ENCODE results near the gene PSMA1.

PSMA1 gene

DNA sequence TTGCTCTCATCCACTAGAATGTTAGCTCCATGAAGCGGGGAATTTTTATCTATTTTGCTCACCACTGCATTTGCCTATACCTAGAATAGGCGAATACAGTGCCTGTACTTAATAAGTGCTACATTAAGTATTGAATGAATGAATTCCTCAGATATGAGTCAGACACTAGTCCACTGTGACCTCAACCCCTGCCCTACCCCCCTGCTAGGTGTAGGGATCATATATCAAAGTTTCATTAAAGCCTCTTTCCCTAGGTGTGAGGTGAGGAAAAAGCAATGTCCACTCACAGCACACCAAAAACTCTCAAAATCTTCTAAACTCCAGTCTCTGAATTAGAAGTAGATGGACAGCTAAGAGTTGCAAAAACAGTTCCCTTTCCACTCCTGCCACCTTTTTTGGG lies 9.8 kb upstream of the PSMA1 start:
- no peak for DNase-seq (ENCODE audit: low read depth in 2 of 2)

DNA sequence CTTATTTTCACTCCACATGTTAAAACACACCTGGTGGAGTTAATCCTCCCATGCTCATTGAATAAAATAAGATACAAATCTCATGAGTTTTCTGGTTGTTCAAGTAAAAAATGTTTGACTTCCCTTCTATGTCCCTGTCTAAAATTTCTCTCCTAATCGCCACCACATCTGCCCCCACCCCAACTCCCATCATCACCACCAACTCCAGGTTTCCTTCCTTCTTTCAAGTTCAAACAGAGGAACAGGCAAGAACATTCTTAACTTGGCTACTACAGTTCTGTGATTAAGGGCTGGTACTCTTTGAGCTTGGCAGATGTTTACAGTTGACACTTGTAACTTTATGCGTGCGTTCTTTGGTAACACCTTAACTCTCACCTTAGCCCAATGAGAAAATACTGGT lies 9.1 kb upstream of the PSMA1 start:
- no peak for DNase-seq (ENCODE audit: low read depth in 2 of 2)

- no peak for DNase-seq (ENCODE audit: low read depth in 2 of 2)
These were observed 2.6 kb upstream of the PSMA1 start for GRCh38 chr11:14522801-14523200.

DNA sequence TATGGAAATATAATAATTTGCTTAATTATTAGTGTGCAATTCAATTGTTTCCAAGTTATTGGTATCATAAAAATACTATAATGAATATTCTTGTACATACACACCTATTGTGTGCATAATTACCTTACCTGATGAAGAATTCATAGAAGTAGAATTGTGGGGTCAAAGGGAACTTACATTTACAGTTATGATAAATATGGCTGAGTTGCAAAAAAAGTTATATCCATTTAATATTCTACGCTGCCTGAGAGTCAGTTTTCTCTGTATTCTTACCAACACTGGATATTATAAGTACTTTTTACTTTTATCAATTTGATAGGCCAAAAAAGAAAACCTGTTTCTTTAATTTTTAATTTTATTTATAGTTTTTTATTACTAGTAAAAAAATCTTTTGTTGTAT lies 2.1 kb upstream of the PSMA1 start:
- DNase-seq (ENCODE audit: low read depth in 2 of 2), result no peak

- DNase-seq (ENCODE audit: low read depth in 2 of 2), result no peak
These were observed 563 bp upstream of the PSMA1 start for GRCh38 chr11:14520747-14521151.

GRCh38 chr11:14519597-14519916 lies 629 bp downstream of the PSMA1 start:
- DNase-seq (ENCODE audit: low read depth in 2 of 2), result no peak

DNA sequence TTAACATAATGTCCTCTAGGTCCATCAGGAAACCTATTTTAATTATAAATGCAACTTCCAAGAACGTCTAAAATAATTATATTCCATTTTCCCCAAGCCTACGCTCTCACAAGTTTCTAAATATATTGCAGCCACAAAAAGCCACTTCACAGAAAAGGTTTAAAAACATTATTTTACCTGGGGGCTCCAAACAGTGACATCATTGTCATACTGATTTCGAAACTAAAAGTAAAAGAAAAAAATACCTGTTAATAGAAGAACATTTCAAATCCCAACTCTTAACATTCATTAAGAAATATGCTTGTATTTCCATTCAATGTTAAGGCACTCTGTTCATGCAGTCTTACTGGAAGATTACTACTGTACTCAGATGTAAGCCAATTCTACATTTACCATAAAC lies 1.4 kb downstream of the PSMA1 start:
- DNase-seq (ENCODE audit: low read depth in 2 of 2), result no peak

DNA sequence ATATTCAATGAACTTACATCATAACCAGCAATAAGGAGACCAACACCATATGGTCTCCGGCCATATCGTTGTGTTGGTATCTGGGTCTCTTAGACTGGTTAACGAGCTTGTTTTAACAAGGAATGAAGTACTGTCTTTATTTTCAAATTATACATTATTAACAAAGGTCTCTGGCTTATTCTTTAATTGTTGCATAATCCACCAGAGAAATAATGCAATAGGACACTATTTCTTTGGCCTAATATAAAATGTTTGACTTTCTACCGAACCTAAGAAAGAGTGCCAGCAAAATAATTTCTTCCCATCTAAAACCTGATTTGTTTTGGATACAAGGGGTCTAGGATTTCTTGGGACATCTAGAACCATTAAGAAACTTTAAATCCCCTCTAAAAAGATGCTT lies 6.4 kb downstream of the PSMA1 start:
- DNase-seq (ENCODE audit: low read depth in 2 of 2), result no peak

- no peak for DNase-seq (ENCODE audit: low read depth in 2 of 2)
These were observed 13.7 kb downstream of the PSMA1 start for GRCh38 chr11:14506532-14506931.

GRCh38 chr11:14503023-14503422 lies 17.2 kb downstream of the PSMA1 start:
- DNase-seq (ENCODE audit: low read depth in 2 of 2), result no peak

- no peak for DNase-seq (ENCODE audit: low read depth in 2 of 2)
These were observed 18.1 kb downstream of the PSMA1 start for GRCh38 chr11:14502039-14502438.

- DNase-seq (ENCODE audit: low read depth in 2 of 2), result peak in 1 of 2 donors; percentile 14
These were observed 20.0 kb downstream of the PSMA1 start for GRCh38 chr11:14500181-14500651.

DNA sequence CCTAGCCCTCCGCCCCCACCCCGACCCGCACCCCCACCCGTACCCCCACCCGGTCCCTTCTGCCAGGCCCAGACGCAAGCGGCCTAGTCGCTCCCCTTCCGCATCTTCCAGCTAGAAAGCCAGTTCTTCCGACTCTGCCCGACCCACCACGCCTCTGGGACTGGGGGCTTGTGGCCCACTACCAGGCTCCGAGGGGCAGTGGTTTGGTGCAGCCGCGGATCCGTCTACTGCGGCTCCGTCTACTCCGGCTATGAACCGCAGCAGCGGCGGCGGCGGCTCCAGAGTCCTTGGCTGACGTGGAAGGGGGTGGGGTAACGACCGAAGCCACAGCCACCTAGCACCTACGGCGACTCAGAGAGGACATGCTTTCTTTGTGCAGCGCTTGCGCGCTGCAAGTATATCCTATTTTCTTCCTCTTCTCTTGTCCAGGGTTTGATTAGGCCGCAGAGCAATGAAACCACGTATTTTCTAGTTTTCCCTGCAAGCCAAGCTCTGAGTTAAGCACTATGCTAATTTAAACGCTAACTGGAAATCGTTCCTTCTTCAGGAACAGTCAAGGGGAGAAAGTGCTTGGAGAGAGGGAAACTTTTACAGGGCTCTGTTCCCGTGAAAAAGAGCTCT lies 20.5 kb downstream of the PSMA1 start, which contains the start of gene COPB1:
Gene COPB1 (minus strand): TSS at position 252 of the 621 bp plus-strand sequence. CDS start 883 bp downstream, outside the sequence.
- DNase-seq (ENCODE audit: low read depth in 2 of 2), result peak; percentile 74 to 85

- peak in 1 of 2 donors; percentile 17 for DNase-seq (ENCODE audit: low read depth in 2 of 2)
These were observed 21.0 kb downstream of the PSMA1 start for GRCh38 chr11:14499178-14499559.

- DNase-seq (ENCODE audit: low read depth in 2 of 2), result no peak
These were observed 39.5 kb downstream of the PSMA1 start for GRCh38 chr11:14480716-14481115.

GRCh38 chr11:14471127-14471526 lies 49.1 kb downstream of the PSMA1 start:
- no peak for DNase-seq (ENCODE audit: low read depth in 2 of 2)

- no peak for DNase-seq (ENCODE audit: low read depth in 2 of 2)
These were observed 56.6 kb downstream of the PSMA1 start for GRCh38 chr11:14463623-14464022.

DNA sequence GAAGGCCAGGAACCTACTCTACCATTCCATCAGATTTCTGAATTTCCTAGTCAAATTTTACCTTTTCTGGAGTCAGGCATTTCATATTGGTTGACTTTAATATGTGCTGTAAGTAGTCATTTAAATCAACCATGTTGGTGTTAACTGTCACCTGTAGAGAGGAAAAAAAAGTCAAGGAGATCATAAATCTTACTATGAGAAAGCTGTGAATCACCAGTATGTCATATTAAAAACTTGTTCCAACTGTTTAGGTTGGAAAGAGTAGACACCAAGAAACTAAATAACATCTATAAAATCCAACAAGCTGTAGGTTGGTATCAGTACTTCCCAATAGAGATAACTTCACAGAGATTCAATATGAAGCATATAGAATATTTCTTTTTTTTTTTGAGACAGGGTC lies 60.0 kb downstream of the PSMA1 start:
- no peak for DNase-seq (ENCODE audit: low read depth in 2 of 2)

DNA sequence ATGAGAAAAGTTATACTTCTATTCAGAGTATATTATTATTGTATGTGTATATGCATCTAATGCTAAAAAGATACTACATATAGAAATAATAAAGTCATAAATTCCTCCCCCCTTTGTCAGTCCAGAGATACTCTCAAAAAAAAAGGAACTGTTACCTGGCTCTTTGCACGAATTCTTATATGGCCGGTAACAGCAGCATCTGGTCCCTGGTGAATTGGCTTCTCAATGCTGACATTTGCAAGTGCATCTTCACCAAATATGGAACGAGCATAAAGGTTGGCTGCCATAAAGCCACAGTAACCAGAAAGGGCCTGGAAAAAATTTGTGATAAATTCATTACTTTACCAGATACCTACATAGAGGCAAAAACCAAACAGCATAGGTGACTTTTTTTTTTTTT lies 61.8 kb downstream of the PSMA1 start:
- no peak for DNase-seq (ENCODE audit: low read depth in 2 of 2)

DNA sequence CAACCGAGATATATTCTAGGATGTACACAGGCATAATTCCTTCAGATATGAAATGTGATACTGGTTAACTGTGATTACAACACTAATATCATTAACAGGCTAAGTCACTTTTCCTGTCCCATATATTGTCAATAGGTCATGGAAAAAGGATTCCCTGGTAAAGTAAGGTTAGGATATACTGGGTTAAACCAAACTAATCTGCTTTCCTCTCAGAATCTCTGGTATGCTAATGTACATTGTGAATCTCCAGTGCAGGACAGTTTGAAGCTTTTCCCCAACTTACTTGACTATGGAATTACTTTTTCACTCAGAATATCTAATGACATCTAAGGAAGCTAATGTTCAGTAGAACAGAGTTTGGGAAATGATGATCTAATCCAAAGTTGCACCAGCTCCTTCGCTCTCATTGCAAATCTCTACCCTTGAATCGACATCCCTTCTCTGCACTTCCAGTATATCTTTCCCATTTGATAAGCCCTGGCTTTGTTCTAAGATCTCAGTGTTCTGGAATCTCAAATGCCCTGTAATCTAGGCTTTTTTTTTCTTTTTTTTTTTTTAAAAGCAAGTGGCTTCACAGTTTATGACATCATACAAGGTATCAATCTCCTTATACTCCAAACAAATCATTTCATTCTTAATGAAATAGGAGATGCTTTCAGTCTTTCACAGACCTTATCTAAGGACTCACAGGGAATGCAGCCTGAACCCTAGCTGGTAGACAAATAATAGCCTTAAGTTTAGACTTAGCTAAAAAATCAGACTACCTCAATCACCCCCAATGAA lies 64.3 kb downstream of the PSMA1 start:
- no peak for DNase-seq (ENCODE audit: low read depth in 2 of 2)

Data from stimulated activated CD8-positive, alpha-beta memory T cell treated with anti-CD3 and anti-CD28 coated beads, Interleukin-15, amount 100 ng/mL, for 4 hours (primary cell).